ENCODE data around the gene YBEY. TPM values are rescaled to one million over a fixed set of nuclear protein-coding genes. Genes with fewer than 3 reads are reported as not detected.
"Not testable (repeated sequence)": the region's sequence is repeated elsewhere in the genome, so short reads cannot be mapped to it uniquely, and the experiment has no call there.

YBEY gene
- total and polyA plus RNA-seq, 11 donors = 11.4 to 28.1 (median 16.0) TPM

- no peaks in the 10 kb centered on the region for H3K9me3 ChIP-seq
- TF ChIP-seq POLR2A (IDR thresholded peaks at IDR 0.05) = no peak
- no peak for TF ChIP-seq CTCF (IDR thresholded peaks at IDR 0.05)
- WGBS, 4 donors = 93 to 100% (median 97%) methylated on average over 2 of the region's 2 CpGs
- no peak overlapping the region for H3K4me3 ChIP-seq
- H3K4me1 ChIP-seq = no peaks in the 10 kb centered on the region
- H3K27me3 ChIP-seq = no peaks in the 10 kb centered on the region
- ATAC-seq (no peak), DNase-seq (no peak)
- intact Hi-C loops (cut with DNase I) = no loop called here
- peaks cover 0 to 11% (median 0%) of the 10 kb centered on the region in 9 donors for H3K36me3 ChIP-seq
- no peak overlapping the region for H3K27ac ChIP-seq
These were observed 22.3 kb downstream of the YBEY start for GRCh38 chr21:46308431-46308830.

DNA sequence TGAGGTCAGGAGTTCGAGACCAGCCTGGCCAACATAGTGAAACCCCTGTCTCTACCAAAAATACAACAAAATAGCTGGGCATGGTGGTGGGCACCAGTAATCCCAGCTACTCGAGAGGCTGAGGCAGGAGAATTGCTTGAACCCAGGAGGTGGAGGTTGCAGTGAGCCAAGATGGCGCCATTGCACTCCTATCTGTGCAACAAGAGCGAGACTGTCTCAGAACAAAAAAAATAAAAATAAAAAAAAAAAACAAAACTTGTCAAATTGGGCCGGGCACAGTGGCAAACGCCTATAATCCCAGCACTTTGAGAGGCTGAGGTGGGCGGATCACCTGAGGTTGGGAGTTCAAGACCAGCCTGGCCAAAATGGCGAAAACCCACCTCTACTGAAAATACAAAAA is 24.1 kb downstream of the YBEY start:
- H3K36me3 ChIP-seq = peaks cover 0 to 10% (median 0%) of the 10 kb centered on the region in 9 donors
- intact Hi-C loops (cut with DNase I); ATAC-seq; H3K27ac ChIP-seq; H3K27me3 ChIP-seq; H3K4me1 ChIP-seq; H3K9me3 ChIP-seq; DNase-seq; H3K4me3 ChIP-seq: not testable (repeated sequence)
- 94 to 98% (median 96%) methylated on average over 8 of the region's 8 CpGs for whole genome bisulfite sequencing, 4 donors

GRCh38 chr21:46311568-46311967 is 25.4 kb downstream of the YBEY start:
- Histone ChIP-seq H3K27ac (no peak overlapping the region), H3K4me1 (no peaks in the 10 kb centered on the region), H3K9me3 (no peaks in the 10 kb centered on the region), H3K4me3 (no peak overlapping the region), H3K27me3 (no peaks in the 10 kb centered on the region), H3K36me3 (peaks cover 0 to 10% (median 0%) of the 10 kb centered on the region in 9 donors)
- TF ChIP-seq POLR2A (IDR thresholded peaks at IDR 0.05) (no peak), CTCF (IDR thresholded peaks at IDR 0.05) (no peak)
- intact Hi-C loops (cut with DNase I) = no loop called here
- ATAC-seq (no peak), DNase-seq (no peak)

DNA sequence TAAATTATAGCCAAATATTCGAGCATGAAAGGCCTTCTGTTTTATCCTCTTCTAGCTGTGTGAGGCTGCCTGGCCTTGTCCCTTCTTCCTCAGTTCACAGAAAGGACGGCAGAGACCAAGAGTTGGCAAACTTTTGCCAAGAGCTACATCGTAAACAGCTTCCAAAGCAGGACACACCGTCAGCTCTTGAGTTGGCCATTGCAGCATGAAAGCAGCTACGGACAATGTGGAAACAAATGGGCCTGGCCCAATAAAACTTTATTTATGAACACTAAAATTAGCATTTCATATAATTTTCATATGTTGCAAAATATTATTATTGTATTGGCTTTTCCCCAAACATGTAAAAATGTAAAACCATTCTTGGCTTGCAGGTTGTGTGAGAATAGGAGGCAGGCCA is 26.8 kb downstream of the YBEY start:
- intact Hi-C loops (cut with DNase I) = no loop called here
- Histone ChIP-seq H3K27me3 (no peaks in the 10 kb centered on the region), H3K9me3 (no peaks in the 10 kb centered on the region), H3K36me3 (peaks cover 0 to 10% (median 0%) of the 10 kb centered on the region in 9 donors), H3K4me1 (peaks cover 0 to 3% (median 0%) of the 10 kb centered on the region in 12 donors), H3K4me3 (no peak overlapping the region), H3K27ac (no peak overlapping the region)
- TF ChIP-seq CTCF (IDR thresholded peaks at IDR 0.05) (no peak), POLR2A (IDR thresholded peaks at IDR 0.05) (no peak)
- DNase-seq = no peak
- ATAC-seq = no peak
- 96 to 97% (median 97%) methylated on average over 5 of the region's 5 CpGs for WGBS, 4 donors

DNA sequence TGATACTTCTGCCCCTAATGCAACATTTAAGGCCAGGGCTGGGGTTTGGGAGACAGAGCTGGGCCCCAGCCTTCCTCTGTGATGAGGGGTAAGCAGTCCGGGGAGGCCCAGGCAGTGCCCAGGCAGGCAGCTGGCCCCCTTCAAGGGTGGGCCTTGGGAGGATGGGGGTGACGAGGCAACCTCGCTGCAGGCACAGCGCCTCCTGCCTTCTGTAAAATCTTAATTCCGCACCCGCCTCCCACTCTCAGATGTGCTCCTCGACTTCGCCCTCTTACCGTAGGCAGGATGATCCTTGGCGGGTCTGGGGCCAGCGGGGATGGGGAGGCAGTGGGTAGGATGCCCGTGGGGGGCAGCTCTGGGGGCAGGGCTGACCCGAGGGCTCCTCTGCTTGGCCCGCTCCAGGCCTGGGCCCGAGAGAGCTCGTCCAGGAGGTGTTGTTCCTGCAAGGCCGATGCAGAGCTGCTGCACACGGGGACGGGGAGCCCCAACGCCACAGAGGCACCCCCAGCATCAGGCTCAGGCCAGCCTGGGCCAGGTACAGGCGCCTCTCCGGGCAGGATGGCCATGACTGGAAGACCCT is 28.4 kb downstream of the YBEY start:
- 93 to 96% (median 95%) methylated on average over 13 to 22 of the region's 22 CpGs for WGBS, 4 donors
- no peak for ATAC-seq
- H3K27ac ChIP-seq = no peak overlapping the region

More for the DNA sequence above, 28.4 kb downstream of the YBEY start:
- no peaks in the 10 kb centered on the region for H3K9me3 ChIP-seq
- peaks cover 0 to 8% (median 0%) of the 10 kb centered on the region in 12 donors for H3K4me1 ChIP-seq
- intact Hi-C loops (cut with DNase I) = no loop called here
- H3K4me3 ChIP-seq = no peak overlapping the region
- no peaks in the 10 kb centered on the region for H3K27me3 ChIP-seq
- H3K36me3 ChIP-seq = peaks cover 0 to 10% (median 0%) of the 10 kb centered on the region in 9 donors
- DNase-seq = no peak
- TF ChIP-seq CTCF (IDR thresholded peaks at IDR 0.05) = no peak
- TF ChIP-seq POLR2A (IDR thresholded peaks at IDR 0.05) = no peak

Data from heart left ventricle (tissue), 16 donors.